Measurements from ENCODE around the gene TSPAN16. TPM values are rescaled to one million over a fixed set of nuclear protein-coding genes. Genes with fewer than 3 reads are reported as not detected.
A peak's percentile ranks its signal among the peaks of the same experiment; 100 is the strongest.

The TSPAN16 gene
- total RNA-seq (2022) (not detected in 2 replicates), Bru-seq, nascent RNA (not detected), BruChase-seq, experiment 1, labeled RNA remaining after a 2-hour chase (not detected), BruChase-seq, experiment 2, labeled RNA remaining after a 6-hour chase (percentile 5 among the genes with signal in this experiment)
- long read RNA-seq, partial matches to known transcripts = 0 of 7 reads
- long read RNA-seq, other reads (novel, unspliced or antisense) = 7 of 7 reads

GRCh38 chr19:11295665-11296245, at the start of gene TSPAN16:
TSPAN16 (plus strand) TSS chr19:11296160; CDS start chr19:11296298, 138 bp downstream.
- Mint-ChIP-seq H3K27ac (ENCODE audit: unreplicated experiment) (no peak within 1 kb of the TSS), H3K4me1 (ENCODE audit: low read depth, unreplicated experiment) (peaks cover 14% of the 10 kb centered on the region), H3K27me3 (ENCODE audit: insufficient read depth, unreplicated experiment) (no peaks in the 10 kb centered on the region), H3K9me3 (ENCODE audit: unreplicated experiment) (no peaks in the 10 kb centered on the region), H3K36me3 (ENCODE audit: insufficient read depth, unreplicated experiment) (no peaks in the 10 kb centered on the region), H3K4me3 (ENCODE audit: unreplicated experiment) (no peak within 1 kb of the TSS)
- Histone ChIP-seq H3K4me3 (ENCODE audit: low read depth, low read length) (no peak within 1 kb of the TSS), H3K27me3 (replicated peaks; ENCODE audit: control insufficient read depth, insufficient read depth, low read length) (no peaks in the 10 kb centered on the region), H3K4me1 (no peaks in the 10 kb centered on the region), H3K36me3 (ENCODE audit: control insufficient read depth, insufficient read depth, low read length) (no peaks in the 10 kb centered on the region), H3K9me3 (no peaks in the 10 kb centered on the region)
- no peak for DNase-seq
- intact Hi-C loops (cut with micrococcal nuclease; ENCODE audit: unreplicated experiment) = loop anchor here (2.0 kb wide), 1 partner anchor 85 kb away; no protein-coding TSS in a partner anchor
- BruUV-seq (replicated peaks) = no TSS peak
- ChIA-PET CTCF (no interaction called here), POLR2A (no interaction called here)
- TF ChIP-seq, protein P1, sequence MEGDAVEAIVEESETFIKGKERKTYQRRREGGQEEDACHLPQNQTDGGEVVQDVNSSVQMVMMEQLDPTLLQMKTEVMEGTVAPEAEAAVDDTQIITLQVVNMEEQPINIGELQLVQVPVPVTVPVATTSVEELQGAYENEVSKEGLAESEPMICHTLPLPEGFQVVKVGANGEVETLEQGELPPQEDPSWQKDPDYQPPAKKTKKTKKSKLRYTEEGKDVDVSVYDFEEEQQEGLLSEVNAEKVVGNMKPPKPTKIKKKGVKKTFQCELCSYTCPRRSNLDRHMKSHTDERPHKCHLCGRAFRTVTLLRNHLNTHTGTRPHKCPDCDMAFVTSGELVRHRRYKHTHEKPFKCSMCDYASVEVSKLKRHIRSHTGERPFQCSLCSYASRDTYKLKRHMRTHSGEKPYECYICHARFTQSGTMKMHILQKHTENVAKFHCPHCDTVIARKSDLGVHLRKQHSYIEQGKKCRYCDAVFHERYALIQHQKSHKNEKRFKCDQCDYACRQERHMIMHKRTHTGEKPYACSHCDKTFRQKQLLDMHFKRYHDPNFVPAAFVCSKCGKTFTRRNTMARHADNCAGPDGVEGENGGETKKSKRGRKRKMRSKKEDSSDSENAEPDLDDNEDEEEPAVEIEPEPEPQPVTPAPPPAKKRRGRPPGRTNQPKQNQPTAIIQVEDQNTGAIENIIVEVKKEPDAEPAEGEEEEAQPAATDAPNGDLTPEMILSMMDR (IDR thresholded peaks at IDR 0.05; ENCODE audit: insufficient read depth in 1 of 2, low read depth in 1 of 2, low read length in 1 of 2, severe bottlenecking in 1 of 2, unreplicated experiment in 1 of 2) = no peak

- TF ChIP-seq, protein P1 (IDR thresholded peaks at IDR 0.05; ENCODE audit: insufficient read depth in 1 of 2, low read depth in 1 of 2, low read length in 1 of 2, severe bottlenecking in 1 of 2, unreplicated experiment in 1 of 2) = no peak
- DNase-seq = no peak
- ChIA-PET POLR2A (no interaction called here), CTCF (no interaction called here)
- no peak overlapping the region for H3K27ac Mint-ChIP-seq (ENCODE audit: unreplicated experiment)
- intact Hi-C loops (cut with micrococcal nuclease; ENCODE audit: unreplicated experiment) = no loop called here
- no peaks in the 10 kb centered on the region for H3K4me1 Mint-ChIP-seq (ENCODE audit: low read depth, unreplicated experiment)
- Histone ChIP-seq H3K36me3 (ENCODE audit: control insufficient read depth, insufficient read depth, low read length) (peaks cover 5% of the 10 kb centered on the region), H3K4me1 (no peaks in the 10 kb centered on the region), H3K27me3 (replicated peaks; ENCODE audit: control insufficient read depth, insufficient read depth, low read length) (no peaks in the 10 kb centered on the region), H3K4me3 (ENCODE audit: low read depth, low read length) (no peak overlapping the region), H3K9me3 (no peaks in the 10 kb centered on the region)
- H3K27me3 Mint-ChIP-seq (ENCODE audit: insufficient read depth, unreplicated experiment) = no peaks in the 10 kb centered on the region
- H3K4me3 Mint-ChIP-seq (ENCODE audit: unreplicated experiment) = no peak overlapping the region
- peaks cover 60% of the 10 kb centered on the region for H3K36me3 Mint-ChIP-seq (ENCODE audit: insufficient read depth, unreplicated experiment)
- H3K9me3 Mint-ChIP-seq (ENCODE audit: unreplicated experiment) = no peaks in the 10 kb centered on the region
- BruUV-seq (replicated peaks) = no TSS peak
Observed at GRCh38 chr19:11246941-11247340, 49.0 kb upstream of the TSPAN16 start.

GRCh38 chr19:11247391-11247790, 48.6 kb upstream of the TSPAN16 start:
- Mint-ChIP-seq H3K9me3 (ENCODE audit: unreplicated experiment) (no peaks in the 10 kb centered on the region), H3K4me3 (ENCODE audit: unreplicated experiment) (no peak overlapping the region), H3K27ac (ENCODE audit: unreplicated experiment) (no peak overlapping the region), H3K36me3 (ENCODE audit: insufficient read depth, unreplicated experiment) (peaks cover 60% of the 10 kb centered on the region), H3K27me3 (ENCODE audit: insufficient read depth, unreplicated experiment) (no peaks in the 10 kb centered on the region), H3K4me1 (ENCODE audit: low read depth, unreplicated experiment) (no peaks in the 10 kb centered on the region)
- no TSS peak for BruUV-seq (replicated peaks)
- intact Hi-C loops (cut with micrococcal nuclease; ENCODE audit: unreplicated experiment) = no loop called here
- DNase-seq = no peak
- Histone ChIP-seq H3K36me3 (ENCODE audit: control insufficient read depth, insufficient read depth, low read length) (peaks cover 3% of the 10 kb centered on the region), H3K4me3 (ENCODE audit: low read depth, low read length) (no peak overlapping the region), H3K27me3 (replicated peaks; ENCODE audit: control insufficient read depth, insufficient read depth, low read length) (no peaks in the 10 kb centered on the region), H3K9me3 (no peaks in the 10 kb centered on the region), H3K4me1 (no peaks in the 10 kb centered on the region)
- TF ChIP-seq, protein P1 (IDR thresholded peaks at IDR 0.05; ENCODE audit: insufficient read depth in 1 of 2, low read depth in 1 of 2, low read length in 1 of 2, severe bottlenecking in 1 of 2, unreplicated experiment in 1 of 2) = no peak
- ChIA-PET POLR2A (no interaction called here), CTCF (no interaction called here)

Measured in Caco-2 (cell line).